Measurements from ENCODE around the gene SYDE1. TPM values are rescaled to one million over a fixed set of nuclear protein-coding genes. Genes with fewer than 3 reads are reported as not detected.

Gene SYDE1
- total and polyA plus RNA-seq, 10 of the 15 experiments (the other 5 are each of a cell fraction or from before 2014, with no cell fraction given), result not detected

DNA sequence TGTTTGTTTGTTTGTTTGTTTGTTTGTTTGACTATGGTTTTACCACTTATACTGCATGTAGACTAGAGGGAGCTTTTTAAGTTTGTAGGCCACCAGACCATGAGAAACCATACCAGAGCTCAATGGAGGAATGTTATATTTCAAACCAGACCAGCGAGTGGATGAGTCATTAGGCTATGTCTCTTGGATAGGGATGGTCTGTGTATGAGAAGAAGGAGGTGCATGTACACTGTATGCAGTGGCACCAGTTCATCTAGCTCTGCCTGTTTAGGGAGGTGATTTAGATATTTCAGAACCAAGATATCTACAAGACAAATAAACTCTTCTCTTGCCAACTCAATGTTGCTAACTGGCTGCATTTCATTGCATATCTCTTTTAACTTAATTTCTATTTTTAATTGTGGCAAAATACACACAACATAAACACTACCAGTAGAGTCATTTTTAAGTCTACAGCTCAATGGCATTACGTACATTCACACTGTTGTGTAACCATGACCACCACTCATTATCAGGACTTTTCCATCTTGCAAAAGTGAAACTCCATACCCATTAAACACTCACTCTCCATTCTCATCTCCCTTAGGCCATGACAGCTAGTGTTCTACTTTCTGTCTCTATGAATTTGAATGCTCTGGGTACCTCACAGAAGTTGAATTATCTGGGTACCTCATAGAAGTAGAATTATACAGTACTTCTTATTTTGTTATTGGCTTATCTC is 29.2 kb downstream of the SYDE1 start:
- H3K4me2 ChIP-seq (ENCODE audit: control insufficient read depth, insufficient read depth), result no peak overlapping the region
- H3K4me1 ChIP-seq (ENCODE audit: control insufficient read depth, insufficient read depth, low read length), result no peaks in the 10 kb centered on the region
- no TSS peak for BruUV-seq (replicated peaks)
- ChIA-PET RAD21 (ENCODE audit: unreplicated experiment) (no interaction called here), SMC1A (ENCODE audit: uncharacterized antibody, unreplicated experiment) (interaction anchor here (1.2 kb wide), 1 partner anchor 10 kb away, joined by 4 read pairs; no protein-coding TSS in a partner anchor), POLR2A (no interaction called here), CTCF (interaction anchor here (0.8 to 1.5 kb wide), 4 partner anchors 10 to 35 kb away, joined by 3 read pairs; no protein-coding TSS in a partner anchor)
- no peak for DNase-seq (ENCODE audit: low read depth, low spot score)
- TF ChIP-seq YBX1 (IDR thresholded peaks at IDR 0.05) (no peak), CHD2 (IDR thresholded peaks at IDR 0.05; ENCODE audit: borderline replicate concordance, low read depth, low read length) (no peak), NFYB (IDR thresholded peaks at IDR 0.05; ENCODE audit: insufficient read depth, low read depth, low read length) (no peak), SREBF2 (IDR thresholded peaks at IDR 0.05; ENCODE audit: low read length) (no peak), FOXM1 (IDR thresholded peaks at IDR 0.05; ENCODE audit: low read depth, low read length) (no peak), ZBED1 (IDR thresholded peaks at IDR 0.05; ENCODE audit: borderline replicate concordance) (no peak)
- TF ChIP-seq, protein P1, sequence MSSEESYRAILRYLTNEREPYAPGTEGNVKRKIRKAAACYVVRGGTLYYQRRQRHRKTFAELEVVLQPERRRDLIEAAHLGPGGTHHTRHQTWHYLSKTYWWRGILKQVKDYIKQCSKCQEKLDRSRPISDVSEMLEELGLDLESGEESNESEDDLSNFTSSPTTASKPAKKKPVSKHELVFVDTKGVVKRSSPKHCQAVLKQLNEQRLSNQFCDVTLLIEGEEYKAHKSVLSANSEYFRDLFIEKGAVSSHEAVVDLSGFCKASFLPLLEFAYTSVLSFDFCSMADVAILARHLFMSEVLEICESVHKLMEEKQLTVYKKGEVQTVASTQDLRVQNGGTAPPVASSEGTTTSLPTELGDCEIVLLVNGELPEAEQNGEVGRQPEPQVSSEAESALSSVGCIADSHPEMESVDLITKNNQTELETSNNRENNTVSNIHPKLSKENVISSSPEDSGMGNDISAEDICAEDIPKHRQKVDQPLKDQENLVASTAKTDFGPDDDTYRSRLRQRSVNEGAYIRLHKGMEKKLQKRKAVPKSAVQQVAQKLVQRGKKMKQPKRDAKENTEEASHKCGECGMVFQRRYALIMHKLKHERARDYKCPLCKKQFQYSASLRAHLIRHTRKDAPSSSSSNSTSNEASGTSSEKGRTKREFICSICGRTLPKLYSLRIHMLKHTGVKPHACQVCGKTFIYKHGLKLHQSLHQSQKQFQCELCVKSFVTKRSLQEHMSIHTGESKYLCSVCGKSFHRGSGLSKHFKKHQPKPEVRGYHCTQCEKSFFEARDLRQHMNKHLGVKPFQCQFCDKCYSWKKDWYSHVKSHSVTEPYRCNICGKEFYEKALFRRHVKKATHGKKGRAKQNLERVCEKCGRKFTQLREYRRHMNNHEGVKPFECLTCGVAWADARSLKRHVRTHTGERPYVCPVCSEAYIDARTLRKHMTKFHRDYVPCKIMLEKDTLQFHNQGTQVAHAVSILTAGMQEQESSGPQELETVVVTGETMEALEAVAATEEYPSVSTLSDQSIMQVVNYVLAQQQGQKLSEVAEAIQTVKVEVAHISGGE (CRISPR knock-in tag; IDR thresholded peaks at IDR 0.05), result no peak
- TF ChIP-seq, protein P2, sequence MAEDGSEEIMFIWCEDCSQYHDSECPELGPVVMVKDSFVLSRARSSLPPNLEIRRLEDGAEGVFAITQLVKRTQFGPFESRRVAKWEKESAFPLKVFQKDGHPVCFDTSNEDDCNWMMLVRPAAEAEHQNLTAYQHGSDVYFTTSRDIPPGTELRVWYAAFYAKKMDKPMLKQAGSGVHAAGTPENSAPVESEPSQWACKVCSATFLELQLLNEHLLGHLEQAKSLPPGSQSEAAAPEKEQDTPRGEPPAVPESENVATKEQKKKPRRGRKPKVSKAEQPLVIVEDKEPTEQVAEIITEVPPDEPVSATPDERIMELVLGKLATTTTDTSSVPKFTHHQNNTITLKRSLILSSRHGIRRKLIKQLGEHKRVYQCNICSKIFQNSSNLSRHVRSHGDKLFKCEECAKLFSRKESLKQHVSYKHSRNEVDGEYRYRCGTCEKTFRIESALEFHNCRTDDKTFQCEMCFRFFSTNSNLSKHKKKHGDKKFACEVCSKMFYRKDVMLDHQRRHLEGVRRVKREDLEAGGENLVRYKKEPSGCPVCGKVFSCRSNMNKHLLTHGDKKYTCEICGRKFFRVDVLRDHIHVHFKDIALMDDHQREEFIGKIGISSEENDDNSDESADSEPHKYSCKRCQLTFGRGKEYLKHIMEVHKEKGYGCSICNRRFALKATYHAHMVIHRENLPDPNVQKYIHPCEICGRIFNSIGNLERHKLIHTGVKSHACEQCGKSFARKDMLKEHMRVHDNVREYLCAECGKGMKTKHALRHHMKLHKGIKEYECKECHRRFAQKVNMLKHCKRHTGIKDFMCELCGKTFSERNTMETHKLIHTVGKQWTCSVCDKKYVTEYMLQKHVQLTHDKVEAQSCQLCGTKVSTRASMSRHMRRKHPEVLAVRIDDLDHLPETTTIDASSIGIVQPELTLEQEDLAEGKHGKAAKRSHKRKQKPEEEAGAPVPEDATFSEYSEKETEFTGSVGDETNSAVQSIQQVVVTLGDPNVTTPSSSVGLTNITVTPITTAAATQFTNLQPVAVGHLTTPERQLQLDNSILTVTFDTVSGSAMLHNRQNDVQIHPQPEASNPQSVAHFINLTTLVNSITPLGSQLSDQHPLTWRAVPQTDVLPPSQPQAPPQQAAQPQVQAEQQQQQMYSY (CRISPR knock-in tag; IDR thresholded peaks at IDR 0.05), result no peak
- TF ChIP-seq, protein P3, sequence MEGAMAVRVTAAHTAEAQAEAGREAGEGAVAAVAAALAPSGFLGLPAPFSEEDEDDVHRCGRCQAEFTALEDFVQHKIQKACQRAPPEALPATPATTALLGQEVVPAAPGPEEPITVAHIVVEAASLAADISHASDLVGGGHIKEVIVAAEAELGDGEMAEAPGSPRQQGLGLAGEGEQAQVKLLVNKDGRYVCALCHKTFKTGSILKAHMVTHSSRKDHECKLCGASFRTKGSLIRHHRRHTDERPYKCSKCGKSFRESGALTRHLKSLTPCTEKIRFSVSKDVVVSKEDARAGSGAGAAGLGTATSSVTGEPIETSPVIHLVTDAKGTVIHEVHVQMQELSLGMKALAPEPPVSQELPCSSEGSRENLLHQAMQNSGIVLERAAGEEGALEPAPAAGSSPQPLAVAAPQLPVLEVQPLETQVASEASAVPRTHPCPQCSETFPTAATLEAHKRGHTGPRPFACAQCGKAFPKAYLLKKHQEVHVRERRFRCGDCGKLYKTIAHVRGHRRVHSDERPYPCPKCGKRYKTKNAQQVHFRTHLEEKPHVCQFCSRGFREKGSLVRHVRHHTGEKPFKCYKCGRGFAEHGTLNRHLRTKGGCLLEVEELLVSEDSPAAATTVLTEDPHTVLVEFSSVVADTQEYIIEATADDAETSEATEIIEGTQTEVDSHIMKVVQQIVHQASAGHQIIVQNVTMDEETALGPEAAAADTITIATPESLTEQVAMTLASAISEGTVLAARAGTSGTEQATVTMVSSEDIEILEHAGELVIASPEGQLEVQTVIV (IDR thresholded peaks at IDR 0.05; ENCODE audit: borderline replicate concordance, partially characterized antibody), result no peak
- no peaks in the 10 kb centered on the region for H3K27me3 ChIP-seq (replicated peaks in 1 of 2; ENCODE audit: control insufficient read depth in 2 of 2, insufficient read depth in 2 of 2, low read length in 1 of 2)
- no peak overlapping the region for H3K27ac ChIP-seq (ENCODE audit: control insufficient read depth, insufficient read depth)
- ATAC-seq, result no peak
- FAIRE-seq, result no peak
- intact Hi-C loops (cut with micrococcal nuclease; ENCODE audit: unreplicated experiment) (no loop called here), in situ Hi-C loops (cut with MboI) (no loop called here)
- no peaks in the 10 kb centered on the region for H3K36me3 ChIP-seq (ENCODE audit: control insufficient read depth in 2 of 2, insufficient read depth in 2 of 2, low read length in 1 of 2)
- no peaks in the 10 kb centered on the region for H3K79me2 ChIP-seq (ENCODE audit: control insufficient read depth, insufficient read depth, low read length)
- no peak overlapping the region for H3K4me3 ChIP-seq
- peaks cover 2% of the 10 kb centered on the region; the same call in 2 of the 3 replicates for H3K9me3 ChIP-seq (replicated peaks; ENCODE audit: control insufficient read depth, insufficient read depth, low read length)
- H4K20me1 ChIP-seq (ENCODE audit: control insufficient read depth, insufficient read depth), result no peaks in the 10 kb centered on the region
- H3K9ac ChIP-seq (ENCODE audit: control insufficient read depth, insufficient read depth, low read length), result no peak overlapping the region
- WGBS (ENCODE audit: insufficient coverage, insufficient replicate concordance, low lambda C conversion rate, missing lambda C conversion rate), result 15% methylated on average over 2 of the region's 2 CpGs
- H2AFZ ChIP-seq (ENCODE audit: control insufficient read depth, low read depth, low read length), result no peak overlapping the region
